Sigmoid colon (tissue), 4 donors: Measurements from ENCODE around the gene DRAXIN.

Experiments used
- CTCF ChIP-seq, 4 experiments: fragments of 450-650 bp in 3 of 4; fragments of 200-600 bp in 1 of 4; IDR thresholded peaks; one replicate each; pipeline ENCODE4 v1.5.1; 2016 to 2019; ENCODE audit warnings: antibody characterized with exemption in 4 of 4, mild to moderate bottlenecking in 3 of 4, moderate library complexity in 2 of 4
- EP300 ChIP-seq, 4 donors: sonication (generic); formaldehyde crosslinking; IDR thresholded peaks; one replicate each; pipeline ENCODE4 v1.6.1; 2017; ENCODE audit warnings: antibody characterized with exemption in 4 of 4
- POLR2A ChIP-seq, 2 donors: fragments of 450-650 bp; IDR thresholded peaks; one replicate each; pipeline ENCODE4 v1.6.1; 2016; ENCODE audit warnings: antibody characterized with exemption in 2 of 2, mild to moderate bottlenecking in 2 of 2, moderate library complexity in 2 of 2
- POLR2AphosphoS5 ChIP-seq, 4 donors: sonication (generic); formaldehyde crosslinking; IDR thresholded peaks; one replicate each; pipeline ENCODE4 v1.6.1; 2017; ENCODE audit warnings: antibody characterized with exemption in 4 of 4

- no peak for TF ChIP-seq POLR2A (IDR thresholded peaks at IDR 0.05)
- no peak for TF ChIP-seq CTCF (IDR thresholded peaks at IDR 0.05)
- TF ChIP-seq EP300 (IDR thresholded peaks at IDR 0.05): no peak
- TF ChIP-seq POLR2AphosphoS5 (IDR thresholded peaks at IDR 0.05): no peak
Observed at GRCh38 chr1:11770011-11770410, 78.5 kb downstream of the DRAXIN start.
